ENCODE data around the gene ETV3. TPM values are rescaled to one million over a fixed set of nuclear protein-coding genes. Genes with fewer than 3 reads are reported as not detected.

Gene ETV3
- total RNA-seq, 4 donors from 2014 or later = 88.9 to 93.6 (median 90.9) TPM

DNA sequence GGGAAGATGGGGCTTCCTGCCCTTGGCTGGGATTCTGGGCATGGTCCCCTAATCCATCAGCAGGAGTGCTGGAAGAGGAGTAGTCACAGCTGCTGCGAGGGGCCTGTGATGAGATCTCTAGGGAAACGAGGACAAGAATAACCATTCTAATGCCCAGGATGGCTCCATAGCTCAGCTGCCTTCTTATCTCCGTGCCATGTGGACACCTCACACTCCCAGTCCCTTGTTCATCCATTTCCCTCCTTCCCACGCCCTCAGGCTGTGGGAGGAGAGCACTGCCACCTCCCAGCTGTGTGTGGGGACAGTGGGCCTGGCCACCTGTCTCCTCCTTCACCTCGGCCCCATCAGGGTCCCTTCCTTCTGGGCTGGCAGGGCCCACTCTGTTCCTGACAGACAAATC lies 16.1 kb upstream of the ETV3 start:
- H3K4me3 ChIP-seq = no peak overlapping the region
- no peak for DNase-seq (ENCODE audit: low spot score in 2 of 2)
- no peak overlapping the region for H3K27ac ChIP-seq
- 56% methylated on average over 5 of the region's 5 CpGs for WGBS
- H3K4me1 ChIP-seq = peaks cover 45% of the 10 kb centered on the region
- H3K27me3 ChIP-seq = no peaks in the 10 kb centered on the region
- no peaks in the 10 kb centered on the region for H3K36me3 ChIP-seq
- TF ChIP-seq EP300 (IDR thresholded peaks at IDR 0.05) = no peak
- TF ChIP-seq POLR2A (IDR thresholded peaks at IDR 0.05) = no peak
- no peak for TF ChIP-seq POLR2AphosphoS5 (IDR thresholded peaks at IDR 0.05)
- TF ChIP-seq, protein P1, sequence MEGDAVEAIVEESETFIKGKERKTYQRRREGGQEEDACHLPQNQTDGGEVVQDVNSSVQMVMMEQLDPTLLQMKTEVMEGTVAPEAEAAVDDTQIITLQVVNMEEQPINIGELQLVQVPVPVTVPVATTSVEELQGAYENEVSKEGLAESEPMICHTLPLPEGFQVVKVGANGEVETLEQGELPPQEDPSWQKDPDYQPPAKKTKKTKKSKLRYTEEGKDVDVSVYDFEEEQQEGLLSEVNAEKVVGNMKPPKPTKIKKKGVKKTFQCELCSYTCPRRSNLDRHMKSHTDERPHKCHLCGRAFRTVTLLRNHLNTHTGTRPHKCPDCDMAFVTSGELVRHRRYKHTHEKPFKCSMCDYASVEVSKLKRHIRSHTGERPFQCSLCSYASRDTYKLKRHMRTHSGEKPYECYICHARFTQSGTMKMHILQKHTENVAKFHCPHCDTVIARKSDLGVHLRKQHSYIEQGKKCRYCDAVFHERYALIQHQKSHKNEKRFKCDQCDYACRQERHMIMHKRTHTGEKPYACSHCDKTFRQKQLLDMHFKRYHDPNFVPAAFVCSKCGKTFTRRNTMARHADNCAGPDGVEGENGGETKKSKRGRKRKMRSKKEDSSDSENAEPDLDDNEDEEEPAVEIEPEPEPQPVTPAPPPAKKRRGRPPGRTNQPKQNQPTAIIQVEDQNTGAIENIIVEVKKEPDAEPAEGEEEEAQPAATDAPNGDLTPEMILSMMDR (IDR thresholded peaks at IDR 0.05) = no peak
- no peaks in the 10 kb centered on the region for H3K9me3 ChIP-seq

DNA sequence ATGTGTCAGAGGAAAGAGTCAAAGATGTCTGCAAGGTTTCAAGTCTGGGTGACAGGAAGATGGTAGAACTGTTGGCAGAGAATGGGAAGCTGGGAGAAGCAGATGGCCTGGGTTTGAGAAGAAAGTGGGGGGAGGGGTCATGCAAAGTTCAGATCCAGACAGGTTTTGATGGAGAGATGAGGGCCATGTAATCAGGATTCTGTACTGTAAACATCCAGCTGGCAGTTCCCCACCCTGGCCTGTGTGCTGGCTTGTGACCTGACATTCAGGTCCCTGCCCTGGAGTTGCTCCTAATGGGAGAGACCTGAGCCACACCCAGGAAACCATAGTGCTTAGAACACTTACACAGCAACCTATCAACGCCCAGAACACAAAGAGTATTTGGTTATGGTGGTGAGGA lies 15.6 kb upstream of the ETV3 start:
- Histone ChIP-seq H3K36me3 (no peaks in the 10 kb centered on the region), H3K27ac (no peak overlapping the region), H3K27me3 (no peaks in the 10 kb centered on the region), H3K4me1 (peaks cover 45% of the 10 kb centered on the region), H3K9me3 (no peaks in the 10 kb centered on the region), H3K4me3 (no peak overlapping the region)
- DNase-seq (ENCODE audit: low spot score in 2 of 2) = no peak
- 56% methylated on average over 1 of the region's 1 CpG for WGBS
- TF ChIP-seq, protein P1 (IDR thresholded peaks at IDR 0.05) = no peak
- no peak for TF ChIP-seq POLR2A (IDR thresholded peaks at IDR 0.05)
- TF ChIP-seq EP300 (IDR thresholded peaks at IDR 0.05) = no peak
- TF ChIP-seq POLR2AphosphoS5 (IDR thresholded peaks at IDR 0.05) = no peak

DNA sequence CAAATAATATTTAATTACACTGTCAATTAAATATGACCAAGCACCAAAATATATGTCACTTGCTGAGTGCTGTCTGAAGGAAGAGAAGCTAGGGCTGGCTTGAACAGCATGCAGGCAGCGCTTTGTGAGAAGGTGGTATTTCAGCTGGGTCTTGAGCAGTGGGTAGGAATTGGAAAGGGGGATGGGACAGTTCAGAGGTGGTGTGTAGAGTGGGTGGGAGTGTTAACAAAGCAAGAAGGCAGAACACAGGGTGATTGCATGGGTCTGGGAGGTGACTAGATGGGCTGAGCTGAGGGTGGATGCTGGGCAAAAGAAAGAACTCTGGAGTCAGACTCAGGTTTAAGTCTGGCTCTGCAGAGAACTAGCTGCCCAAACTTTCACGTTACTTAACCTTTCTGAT lies 14.3 kb upstream of the ETV3 start:
- Histone ChIP-seq H3K27me3 (no peaks in the 10 kb centered on the region), H3K4me3 (no peak overlapping the region), H3K4me1 (peaks cover 52% of the 10 kb centered on the region), H3K36me3 (no peaks in the 10 kb centered on the region), H3K9me3 (no peaks in the 10 kb centered on the region), H3K27ac (no peak overlapping the region)
- 88% methylated on average over 2 of the region's 2 CpGs for WGBS
- TF ChIP-seq, protein P1 (IDR thresholded peaks at IDR 0.05) = no peak
- TF ChIP-seq EP300 (IDR thresholded peaks at IDR 0.05) = no peak
- no peak for TF ChIP-seq POLR2AphosphoS5 (IDR thresholded peaks at IDR 0.05)
- no peak for TF ChIP-seq POLR2A (IDR thresholded peaks at IDR 0.05)
- no peak for DNase-seq (ENCODE audit: low spot score in 2 of 2)

DNA sequence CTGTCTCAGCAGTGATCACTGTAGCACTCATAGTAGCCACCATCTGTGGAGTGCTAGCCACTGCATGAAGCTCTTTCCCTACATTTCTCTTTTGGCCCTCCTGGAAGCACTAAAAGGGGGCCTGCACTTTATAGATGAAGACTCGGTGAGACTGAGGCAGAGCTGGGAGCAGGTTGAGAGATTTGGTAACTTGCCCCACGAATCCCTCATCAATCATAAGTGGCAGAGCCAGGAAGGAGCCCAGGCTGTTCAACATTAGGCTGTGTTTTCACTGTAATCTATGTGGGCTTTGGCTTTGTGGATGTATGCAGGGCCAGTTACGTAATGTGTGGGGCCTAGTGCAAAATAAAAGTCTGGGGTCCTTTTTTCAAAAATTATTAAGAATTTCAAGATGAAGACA lies 13.3 kb upstream of the ETV3 start:
- Histone ChIP-seq H3K4me1 (peaks cover 51% of the 10 kb centered on the region), H3K27ac (no peak overlapping the region), H3K27me3 (no peaks in the 10 kb centered on the region), H3K4me3 (no peak overlapping the region), H3K9me3 (no peaks in the 10 kb centered on the region), H3K36me3 (no peaks in the 10 kb centered on the region)
- TF ChIP-seq POLR2AphosphoS5 (IDR thresholded peaks at IDR 0.05) = no peak
- TF ChIP-seq, protein P1 (IDR thresholded peaks at IDR 0.05) = no peak
- TF ChIP-seq EP300 (IDR thresholded peaks at IDR 0.05) = no peak
- TF ChIP-seq POLR2A (IDR thresholded peaks at IDR 0.05) = no peak
- no peak for DNase-seq (ENCODE audit: low spot score in 2 of 2)
- 81% methylated on average over 3 of the region's 3 CpGs for WGBS

DNA sequence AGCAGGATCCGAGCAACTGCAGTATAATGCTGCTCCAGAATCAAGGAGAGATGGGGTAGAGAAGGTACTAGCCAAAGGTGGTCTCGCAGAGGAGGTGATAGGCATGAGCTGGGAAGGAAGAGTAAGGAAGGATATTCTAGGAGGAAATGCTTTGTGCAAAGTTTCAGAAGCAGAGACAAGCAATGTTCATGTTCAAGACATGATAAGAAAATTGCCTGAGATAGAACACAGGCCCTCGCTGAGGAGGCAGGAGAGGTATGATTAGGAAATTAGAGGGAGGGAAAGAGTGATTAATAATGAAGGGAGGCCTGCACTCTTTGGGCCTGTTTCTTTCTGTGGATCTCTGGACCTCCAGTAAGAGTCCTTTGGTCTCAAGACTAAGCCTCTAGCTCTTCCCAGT lies 12.9 kb upstream of the ETV3 start:
- H3K4me3 ChIP-seq = no peak overlapping the region
- TF ChIP-seq EP300 (IDR thresholded peaks at IDR 0.05) (no peak), POLR2AphosphoS5 (IDR thresholded peaks at IDR 0.05) (no peak), POLR2A (IDR thresholded peaks at IDR 0.05) (no peak)
- TF ChIP-seq, protein P1 (IDR thresholded peaks at IDR 0.05) = no peak
- WGBS = 76% methylated on average over 3 of the region's 3 CpGs
- DNase-seq (ENCODE audit: low spot score in 2 of 2) = no peak
- H3K9me3 ChIP-seq = no peaks in the 10 kb centered on the region
- H3K27ac ChIP-seq = no peak overlapping the region
- no peaks in the 10 kb centered on the region for H3K36me3 ChIP-seq
- H3K27me3 ChIP-seq = no peaks in the 10 kb centered on the region
- peaks cover 51% of the 10 kb centered on the region for H3K4me1 ChIP-seq

Measured in suprapubic skin (tissue), 4 donors.